DND-41 (cell line): ENCODE measurements around the gene ADGRG6.

ENCODE experiments used
- CTCF ChIP-seq: IDR thresholded peaks from 2 replicates; pipeline ENCODE4 v1.5.1; 2012; ENCODE audit warnings: borderline replicate concordance, low read length, moderate library complexity, mild to moderate bottlenecking; ENCODE audit not compliant: poor library complexity, severe bottlenecking; ENCODE audit errors: extremely low read depth
- EZH2 ChIP-seq: IDR thresholded peaks from 3 replicates; pipeline ENCODE4 v1.6.1; 2012; ENCODE audit warnings: borderline replicate concordance, low read depth, mild to moderate bottlenecking, moderate library complexity, low read length, inconsistent platforms; ENCODE audit not compliant: severe bottlenecking

DNA sequence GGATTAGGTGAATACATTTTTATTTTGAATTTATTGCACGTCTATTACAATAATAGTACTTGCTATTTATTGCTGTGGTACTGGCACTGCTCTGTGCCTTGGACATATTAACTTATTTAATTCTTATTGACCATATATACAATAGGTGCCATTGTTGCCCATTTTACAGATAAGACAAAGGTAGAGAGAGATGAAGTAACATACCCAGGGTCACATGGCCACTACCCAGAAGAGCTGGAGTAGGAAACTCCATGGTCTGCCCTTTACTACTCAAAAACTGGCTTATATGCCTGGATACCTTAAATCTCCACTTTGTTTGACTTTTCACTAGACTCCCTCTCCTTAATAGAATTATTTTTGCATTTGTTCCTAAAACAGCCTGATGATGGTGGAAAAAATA is 67.5 kb downstream of the ADGRG6 start:
- TF ChIP-seq EZH2 (no peak), CTCF (no peak)
